ENCODE results near the gene CALD1.

- TF ChIP-seq, protein P1, sequence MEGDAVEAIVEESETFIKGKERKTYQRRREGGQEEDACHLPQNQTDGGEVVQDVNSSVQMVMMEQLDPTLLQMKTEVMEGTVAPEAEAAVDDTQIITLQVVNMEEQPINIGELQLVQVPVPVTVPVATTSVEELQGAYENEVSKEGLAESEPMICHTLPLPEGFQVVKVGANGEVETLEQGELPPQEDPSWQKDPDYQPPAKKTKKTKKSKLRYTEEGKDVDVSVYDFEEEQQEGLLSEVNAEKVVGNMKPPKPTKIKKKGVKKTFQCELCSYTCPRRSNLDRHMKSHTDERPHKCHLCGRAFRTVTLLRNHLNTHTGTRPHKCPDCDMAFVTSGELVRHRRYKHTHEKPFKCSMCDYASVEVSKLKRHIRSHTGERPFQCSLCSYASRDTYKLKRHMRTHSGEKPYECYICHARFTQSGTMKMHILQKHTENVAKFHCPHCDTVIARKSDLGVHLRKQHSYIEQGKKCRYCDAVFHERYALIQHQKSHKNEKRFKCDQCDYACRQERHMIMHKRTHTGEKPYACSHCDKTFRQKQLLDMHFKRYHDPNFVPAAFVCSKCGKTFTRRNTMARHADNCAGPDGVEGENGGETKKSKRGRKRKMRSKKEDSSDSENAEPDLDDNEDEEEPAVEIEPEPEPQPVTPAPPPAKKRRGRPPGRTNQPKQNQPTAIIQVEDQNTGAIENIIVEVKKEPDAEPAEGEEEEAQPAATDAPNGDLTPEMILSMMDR (IDR thresholded peaks at IDR 0.05) = no peak
- TF ChIP-seq POLR2A (IDR thresholded peaks at IDR 0.05) = no peak
These were observed 2.7 kb downstream of the CALD1 start for GRCh38 chr7:134782121-134782623.

All from body of pancreas (tissue), 4 donors.